Esophagus muscularis mucosa (tissue), 3 donors: ENCODE data around the gene ALG14.

ENCODE experiments used
- CTCF ChIP-seq, 3 experiments: fragments of 200-600 bp in 2 of 3; fragments of 450-650 bp in 1 of 3; sonication (generic) in 2 of 3; IDR thresholded peaks; one replicate each; pipeline ENCODE4 v1.5.1; 2017 to 2019; ENCODE audit warnings: antibody characterized with exemption in 3 of 3, mild to moderate bottlenecking in 2 of 3, moderate library complexity in 1 of 3
- EP300 ChIP-seq: sonication (generic); formaldehyde crosslinking; IDR thresholded peaks from one replicate; pipeline ENCODE4 v1.6.1; 2017; ENCODE audit warnings: antibody characterized with exemption

GRCh38 chr1:95004013-95004412, 68.7 kb downstream of the ALG14 start:
- TF ChIP-seq CTCF (IDR thresholded peaks at IDR 0.05), result no peak
- TF ChIP-seq EP300, result no peak
